GM18517 (cell line): Measurements from ENCODE around the gene PDIA5.
"Not testable (repeated sequence)": the region's sequence is repeated elsewhere in the genome, so short reads cannot be mapped to it uniquely, and the experiment has no call there.

Experiments used
- ATAC-seq: cut with Tn5 transposase; IDR thresholded peaks from one replicate; pipeline ENCODE4 v1.9.1; 2021; ENCODE audit warnings: mild to moderate bottlenecking, moderate library complexity; ENCODE audit not compliant: unreplicated experiment

Gene PDIA5

GRCh38 chr3:123141276-123141675 is 74.5 kb downstream of the PDIA5 start:
- ATAC-seq: no peak

GRCh38 chr3:123143669-123144411 is 77.0 kb downstream of the PDIA5 start:
- ATAC-seq: no peak

GRCh38 chr3:123147754-123148535 is 81.1 kb downstream of the PDIA5 start:
- no peak for ATAC-seq

- no peak for ATAC-seq
Observed at GRCh38 chr3:123148772-123149171, 81.9 kb downstream of the PDIA5 start.

- no peak for ATAC-seq
Observed at GRCh38 chr3:123149525-123149924, 82.7 kb downstream of the PDIA5 start.

GRCh38 chr3:123150449-123151215 is 83.8 kb downstream of the PDIA5 start:
- no peak for ATAC-seq

GRCh38 chr3:123151251-123151705 is 84.5 kb downstream of the PDIA5 start:
- no peak for ATAC-seq

GRCh38 chr3:123151853-123152420 is 85.1 kb downstream of the PDIA5 start:
- not testable (repeated sequence) for ATAC-seq

GRCh38 chr3:123152687-123153086 is 85.9 kb downstream of the PDIA5 start:
- no peak for ATAC-seq

- no peak for ATAC-seq
Observed at GRCh38 chr3:123153125-123154019, 86.5 kb downstream of the PDIA5 start.

GRCh38 chr3:123154020-123154985 is 87.5 kb downstream of the PDIA5 start:
- no peak for ATAC-seq

- no peak for ATAC-seq
Observed at GRCh38 chr3:123155471-123156011, 88.7 kb downstream of the PDIA5 start.

GRCh38 chr3:123156276-123156995 is 89.6 kb downstream of the PDIA5 start:
- no peak for ATAC-seq

- ATAC-seq: no peak
Observed at GRCh38 chr3:123157209-123157597, 90.4 kb downstream of the PDIA5 start.

GRCh38 chr3:123157598-123158287 is 90.9 kb downstream of the PDIA5 start:
- no peak for ATAC-seq

GRCh38 chr3:123158330-123158729 is 91.5 kb downstream of the PDIA5 start:
- no peak for ATAC-seq

GRCh38 chr3:123158899-123159390 is 92.1 kb downstream of the PDIA5 start:
- ATAC-seq: no peak
